Renal pelvis (tissue), 4 donors: ENCODE data around the gene MSI2. TPM values are rescaled to one million over a fixed set of nuclear protein-coding genes. Genes with fewer than 3 reads are reported as not detected.

ENCODE experiments used
- DNase-seq: peaks from one replicate; pipeline ENCODE4 v3.0.0-alpha.2; 2013
- polyA plus RNA-seq, 3 donors: library from polyadenylated mRNA; unstranded; fragments of 120-200 nt; gene quantifications; one replicate each; pipeline ENCODE4 v1.2.1, GENCODE V29; 2013; ENCODE audit not compliant: insufficient read length in 3 of 3

Gene MSI2
- polyA plus RNA-seq, 3 donors = 79.4 to 105 (median 95.5) TPM

GRCh38 chr17:57553991-57554825 lies 297.9 kb downstream of the MSI2 start:
- peak; percentile 81 for DNase-seq

- DNase-seq = no peak
Observed at GRCh38 chr17:57554826-57555635, 298.7 kb downstream of the MSI2 start.

- DNase-seq = no peak
Observed at GRCh38 chr17:57555636-57556175, 299.4 kb downstream of the MSI2 start.

GRCh38 chr17:57556320-57556719 lies 300.0 kb downstream of the MSI2 start:
- no peak for DNase-seq

GRCh38 chr17:57556977-57557376 lies 300.7 kb downstream of the MSI2 start:
- DNase-seq = no peak

- no peak for DNase-seq
Observed at GRCh38 chr17:57557416-57557815, 301.1 kb downstream of the MSI2 start.

- DNase-seq = peak; percentile 71
Observed at GRCh38 chr17:57557834-57558681, 301.7 kb downstream of the MSI2 start.

GRCh38 chr17:57559226-57559625 lies 302.9 kb downstream of the MSI2 start:
- no peak for DNase-seq

GRCh38 chr17:57559634-57560318 lies 303.5 kb downstream of the MSI2 start:
- DNase-seq = no peak

- no peak for DNase-seq
Observed at GRCh38 chr17:57560319-57560705, 304.0 kb downstream of the MSI2 start.

GRCh38 chr17:57561072-57561861 lies 304.9 kb downstream of the MSI2 start:
- DNase-seq = no peak

GRCh38 chr17:57562184-57562698 lies 305.9 kb downstream of the MSI2 start:
- no peak for DNase-seq

GRCh38 chr17:57563958-57564357 lies 307.6 kb downstream of the MSI2 start:
- no peak for DNase-seq

GRCh38 chr17:57565176-57565575 lies 308.9 kb downstream of the MSI2 start:
- DNase-seq = no peak

GRCh38 chr17:57566721-57567120 lies 310.4 kb downstream of the MSI2 start:
- DNase-seq = no peak

GRCh38 chr17:57567251-57567650 lies 310.9 kb downstream of the MSI2 start:
- no peak for DNase-seq

- DNase-seq = no peak
Observed at GRCh38 chr17:57568340-57568739, 312.0 kb downstream of the MSI2 start.

- no peak for DNase-seq
Observed at GRCh38 chr17:57569021-57569420, 312.7 kb downstream of the MSI2 start.

GRCh38 chr17:57569853-57570252 lies 313.5 kb downstream of the MSI2 start:
- no peak for DNase-seq

GRCh38 chr17:57570724-57571344 lies 314.5 kb downstream of the MSI2 start:
- DNase-seq = no peak
